HG03175 (cell line): ENCODE data around the gene CAMK2D.

Source experiments
- ATAC-seq: cut with Tn5 transposase; IDR thresholded peaks from one replicate; pipeline ENCODE4 v1.9.1; 2021; ENCODE audit warnings: mild to moderate bottlenecking, moderate library complexity; ENCODE audit not compliant: unreplicated experiment

Gene CAMK2D

DNA sequence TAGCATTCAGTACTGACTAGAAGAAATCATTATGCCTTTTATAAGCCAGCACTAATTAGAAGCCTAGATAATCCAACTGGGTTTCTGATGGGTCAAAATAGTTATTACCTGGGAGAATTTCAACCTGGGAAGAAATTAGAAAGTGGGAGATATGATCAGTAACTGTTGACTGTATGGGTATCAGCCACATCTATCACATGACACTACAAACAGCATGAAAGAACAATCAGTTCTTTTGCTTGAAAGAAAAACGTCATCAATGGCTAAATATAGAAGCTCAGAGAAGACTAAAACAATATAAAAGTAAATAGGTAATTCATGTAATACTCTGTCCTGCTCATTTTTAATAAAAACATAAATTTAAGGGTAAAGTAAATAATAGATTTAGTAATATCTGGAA, 145.1 kb downstream of the CAMK2D start:
- ATAC-seq = no peak

DNA sequence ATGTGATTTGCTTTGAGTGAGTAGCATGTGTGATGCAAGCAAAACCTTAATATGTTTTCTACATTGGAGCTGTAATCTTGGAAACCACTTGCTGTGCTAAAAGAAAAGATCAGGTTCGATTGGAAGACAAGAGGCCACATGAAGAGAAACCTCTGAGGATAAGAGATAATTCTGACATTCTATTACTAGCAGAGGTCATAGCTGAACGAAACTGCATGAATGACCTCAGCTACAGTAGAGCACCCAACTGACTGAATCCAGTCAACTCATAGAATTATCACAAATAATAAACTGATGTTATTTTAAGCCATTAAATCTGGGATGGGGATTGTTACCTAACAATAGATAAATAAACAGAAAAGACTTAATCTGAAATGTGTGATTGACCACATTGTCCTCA, 147.1 kb downstream of the CAMK2D start:
- no peak for ATAC-seq

DNA sequence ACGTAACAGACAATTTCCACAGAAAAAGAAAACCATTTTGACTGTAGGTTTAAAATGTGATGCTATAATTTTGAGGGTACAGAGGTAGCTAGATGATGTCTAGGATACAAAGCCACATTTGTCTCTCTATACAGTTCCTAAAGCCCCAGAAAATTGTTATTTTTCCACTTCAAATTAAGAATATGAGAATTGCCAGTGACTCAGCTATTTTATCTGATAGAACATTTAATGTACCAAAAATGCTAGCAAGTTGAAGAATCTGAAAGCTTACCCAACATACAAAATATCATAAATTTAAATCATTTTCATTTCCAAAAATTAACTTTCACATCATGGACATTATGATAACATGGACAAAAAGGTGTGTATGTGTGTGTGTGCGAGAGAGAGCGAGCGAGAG, 148.0 kb downstream of the CAMK2D start:
- ATAC-seq = no peak

- ATAC-seq = no peak
These were observed 151.0 kb downstream of the CAMK2D start for GRCh38 chr4:113610537-113610936.

- no peak for ATAC-seq
These were observed 153.5 kb downstream of the CAMK2D start for GRCh38 chr4:113607998-113608397.

- no peak for ATAC-seq
These were observed 154.3 kb downstream of the CAMK2D start for GRCh38 chr4:113607147-113607720.

DNA sequence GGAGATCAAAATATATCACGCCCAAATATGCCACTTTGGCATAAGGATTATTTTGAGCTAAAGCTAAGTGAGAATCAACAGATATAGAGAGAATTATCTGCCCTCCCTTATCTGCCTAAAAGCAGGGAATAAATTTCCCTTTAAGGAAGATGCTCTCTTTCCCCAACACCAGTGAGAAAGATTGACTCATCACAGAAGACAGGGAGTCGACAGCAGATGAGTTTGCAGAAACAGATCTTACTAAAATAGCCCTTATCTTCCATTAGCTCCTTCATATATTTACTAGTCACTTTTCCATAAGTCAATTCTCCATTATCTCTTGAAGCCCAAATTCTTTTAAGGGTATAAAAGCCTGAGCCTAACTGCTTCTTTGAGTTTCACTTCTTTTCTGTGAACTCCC, 156.6 kb downstream of the CAMK2D start:
- no peak for ATAC-seq

DNA sequence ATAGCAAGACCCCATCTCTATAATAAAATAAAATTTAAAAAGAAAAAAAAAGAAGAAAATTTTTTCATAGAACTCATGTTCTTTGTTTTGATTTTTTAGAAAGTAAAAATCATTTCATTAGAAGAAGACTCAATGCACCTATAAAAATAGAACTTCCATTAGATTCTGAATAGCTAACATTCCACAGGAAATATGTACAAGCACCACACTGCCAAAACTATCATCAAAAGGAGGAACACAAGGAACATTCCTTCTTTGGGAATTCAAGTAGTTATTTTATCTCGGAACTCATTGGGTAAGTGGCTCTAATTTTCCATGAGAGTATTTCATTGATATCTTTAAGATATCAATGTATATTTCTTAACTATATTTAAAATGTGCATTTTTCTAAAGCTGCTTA, 157.6 kb downstream of the CAMK2D start:
- no peak for ATAC-seq

DNA sequence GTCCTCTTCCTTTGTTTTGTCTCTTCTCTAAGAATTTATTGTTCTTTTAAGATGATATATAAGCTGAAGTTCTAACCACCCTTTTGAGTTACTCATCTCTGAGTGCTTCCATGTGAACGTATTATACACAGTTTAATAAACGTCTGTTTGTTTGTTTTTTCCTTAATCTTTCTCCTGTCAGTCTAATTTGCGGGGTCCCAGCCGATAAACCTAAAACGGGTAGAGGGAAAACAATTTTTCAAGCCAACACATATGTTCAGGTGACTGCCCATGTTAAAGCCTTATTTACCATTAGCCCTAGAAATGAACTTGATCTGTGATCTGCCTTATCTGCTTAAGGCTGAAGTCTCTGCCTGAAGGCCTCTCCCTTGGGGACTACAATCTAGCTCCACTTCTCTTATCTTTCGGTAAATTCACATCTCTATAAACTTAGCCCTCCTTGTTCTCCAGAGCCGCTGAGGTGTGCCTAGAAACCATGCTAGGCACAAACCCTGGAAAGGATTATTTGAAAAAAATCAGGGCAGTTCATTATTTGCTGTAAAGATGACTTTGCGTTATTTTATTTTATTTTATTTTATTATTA, 158.8 kb downstream of the CAMK2D start:
- ATAC-seq = no peak

DNA sequence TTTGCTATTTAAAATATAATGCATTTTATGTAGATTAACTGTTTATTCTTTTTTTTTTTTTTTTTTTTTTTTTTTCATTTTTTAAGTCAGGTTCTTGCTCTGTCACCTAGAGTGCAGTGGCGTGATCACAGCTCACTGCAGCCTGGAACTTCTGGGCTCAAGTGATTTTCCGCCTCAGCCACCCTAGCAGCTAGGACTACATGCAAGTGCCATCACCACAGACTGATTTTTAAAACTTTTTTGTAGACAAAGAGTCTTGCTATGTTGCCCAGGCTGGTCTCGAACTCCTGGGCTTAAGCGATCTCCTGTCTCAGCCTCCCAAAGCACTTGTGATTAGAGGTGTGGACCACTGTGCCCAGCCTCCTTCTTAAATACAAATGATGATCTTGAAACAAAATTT, 159.9 kb downstream of the CAMK2D start:
- ATAC-seq = no peak

GRCh38 chr4:113596396-113596795, 165.1 kb downstream of the CAMK2D start:
- ATAC-seq = no peak

DNA sequence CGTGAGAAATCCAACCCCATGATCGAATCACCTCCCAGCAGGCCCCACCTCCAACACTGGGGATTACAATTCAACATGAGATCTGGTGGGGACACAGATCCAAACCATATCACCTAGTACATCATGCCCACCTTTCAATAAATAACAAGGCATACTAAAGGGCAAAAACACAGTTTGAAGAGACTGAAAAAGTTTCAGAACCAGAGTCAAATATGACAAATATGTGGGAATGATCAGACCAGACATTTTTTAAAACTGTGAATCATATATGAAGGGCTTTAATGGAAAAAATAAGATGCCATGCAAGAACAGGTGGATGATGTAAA, 167.3 kb downstream of the CAMK2D start:
- ATAC-seq = no peak

- peak; percentile 55 for ATAC-seq
These were observed 167.9 kb downstream of the CAMK2D start for GRCh38 chr4:113593400-113594230.

DNA sequence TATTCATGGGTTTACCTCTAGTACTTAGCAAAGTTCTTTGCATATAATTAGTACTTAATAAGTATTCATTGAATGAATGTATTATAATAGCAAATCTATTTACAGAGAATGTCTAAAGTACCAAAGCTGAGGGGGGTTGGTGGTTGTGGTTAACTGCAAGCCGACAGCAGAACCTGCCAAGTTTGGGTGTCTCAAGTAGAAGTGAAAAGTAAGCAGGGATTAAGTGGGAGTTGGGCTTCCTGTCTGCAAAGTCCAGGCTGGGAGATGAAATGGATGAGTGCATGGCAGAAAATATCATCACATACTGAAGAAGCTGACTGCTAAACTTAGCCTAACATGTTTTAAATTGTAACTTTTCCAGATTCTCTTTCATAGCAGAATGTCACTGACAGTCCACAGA, 169.6 kb downstream of the CAMK2D start:
- ATAC-seq = no peak

- no peak for ATAC-seq
These were observed 172.5 kb downstream of the CAMK2D start for GRCh38 chr4:113588895-113589668.

- ATAC-seq = no peak
These were observed 173.8 kb downstream of the CAMK2D start for GRCh38 chr4:113587640-113588275.

DNA sequence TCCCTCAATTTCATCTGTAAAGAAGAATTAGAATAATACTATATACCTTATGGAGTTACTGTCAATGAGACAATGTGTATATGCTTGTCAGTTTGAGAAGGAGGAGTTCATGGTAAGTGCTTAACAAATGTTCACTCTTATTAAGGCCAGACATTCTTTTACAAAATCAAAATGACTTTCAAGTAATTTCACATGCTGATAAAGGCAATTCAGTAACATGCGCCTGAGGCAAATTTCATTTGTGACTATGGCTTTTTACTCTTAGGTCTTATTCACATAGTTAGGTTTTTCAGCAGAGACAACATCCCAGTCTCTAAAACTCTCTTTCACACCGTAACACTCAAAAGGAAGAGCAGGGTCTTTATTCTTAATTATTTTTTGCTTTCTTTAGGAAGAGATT, 174.4 kb downstream of the CAMK2D start:
- no peak for ATAC-seq

DNA sequence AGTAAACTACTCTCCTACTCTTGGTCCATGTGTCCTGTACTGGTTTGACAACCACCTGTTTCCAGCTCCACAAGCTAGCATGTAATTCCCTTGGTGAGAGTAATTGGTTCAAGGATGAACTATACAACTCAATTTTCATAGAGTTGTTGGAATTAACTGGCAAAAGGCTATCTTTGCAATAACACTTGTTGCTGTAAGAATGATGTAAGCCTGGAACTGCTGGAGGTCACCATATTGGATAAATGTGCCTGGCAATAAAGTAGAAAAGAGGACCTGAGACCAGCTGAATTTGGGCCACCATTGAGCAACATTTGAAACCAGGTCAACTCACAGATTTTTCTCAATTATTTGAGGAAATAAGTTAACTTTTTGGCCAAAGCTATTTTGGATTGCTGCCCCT, 175.5 kb downstream of the CAMK2D start:
- no peak for ATAC-seq

GRCh38 chr4:113584407-113585150, 177.0 kb downstream of the CAMK2D start:
- ATAC-seq = no peak

- ATAC-seq = no peak
These were observed 178.8 kb downstream of the CAMK2D start for GRCh38 chr4:113582737-113583136.

DNA sequence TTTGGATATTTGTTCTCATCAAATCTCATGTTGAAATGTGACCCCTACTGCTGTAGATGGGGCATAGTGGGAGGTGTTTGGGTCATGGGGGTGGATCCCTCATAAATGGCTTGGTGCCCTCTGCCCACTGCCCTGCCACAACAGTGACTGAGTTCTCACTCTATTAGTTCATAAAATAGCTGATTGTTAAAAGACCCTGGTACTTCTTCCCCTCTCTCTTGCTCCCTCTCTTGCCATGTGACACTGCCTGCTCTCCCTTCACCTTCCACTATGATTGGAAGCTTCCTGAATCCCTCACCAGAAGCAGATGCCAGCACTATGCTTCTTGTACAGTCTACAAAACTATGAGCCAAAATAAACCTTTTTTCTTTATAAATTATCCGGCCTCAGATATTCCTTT, 182.2 kb downstream of the CAMK2D start:
- no peak for ATAC-seq
